HG03442 (cell line): Measurements from ENCODE around the gene CCDC127.
A peak's percentile ranks its signal among the peaks of the same experiment; 100 is the strongest.
"Not testable (repeated sequence)": the region's sequence is repeated elsewhere in the genome, so short reads cannot be mapped to it uniquely, and the experiment has no call there.

Source experiments
- ATAC-seq: cut with Tn5 transposase; IDR thresholded peaks from one replicate; pipeline ENCODE4 v1.9.1; 2021; ENCODE audit warnings: mild to moderate bottlenecking, moderate library complexity; ENCODE audit not compliant: unreplicated experiment

CCDC127 gene

GRCh38 chr5:234450-234849 lies 16.5 kb upstream of the CCDC127 start:
- ATAC-seq, result no peak

GRCh38 chr5:233426-233825 lies 15.5 kb upstream of the CCDC127 start:
- not testable (repeated sequence) for ATAC-seq

- ATAC-seq, result no peak
Measured at GRCh38 chr5:231661-232060, 13.7 kb upstream of the CCDC127 start.

GRCh38 chr5:230711-231110 lies 12.8 kb upstream of the CCDC127 start:
- no peak for ATAC-seq

- ATAC-seq, result no peak
Measured at GRCh38 chr5:228886-229285, 10.9 kb upstream of the CCDC127 start.

GRCh38 chr5:227375-227774 lies 9.4 kb upstream of the CCDC127 start:
- not testable (repeated sequence) for ATAC-seq

- no peak for ATAC-seq
Measured at GRCh38 chr5:225334-225733, 7.4 kb upstream of the CCDC127 start.

GRCh38 chr5:223791-224190 lies 5.8 kb upstream of the CCDC127 start:
- ATAC-seq, result no peak

GRCh38 chr5:222951-223715 lies 5.2 kb upstream of the CCDC127 start:
- ATAC-seq, result not testable (repeated sequence)

- no peak for ATAC-seq
Measured at GRCh38 chr5:219991-220390, 2.0 kb upstream of the CCDC127 start.

- no peak for ATAC-seq
Measured at GRCh38 chr5:219460-219863, 1.5 kb upstream of the CCDC127 start.

GRCh38 chr5:218457-219291 lies 721 bp upstream of the CCDC127 start:
- ATAC-seq, result peak; percentile 20

- ATAC-seq, result not testable (repeated sequence)
Measured at GRCh38 chr5:216076-216475, 1.9 kb downstream of the CCDC127 start.

- ATAC-seq, result not testable (repeated sequence)
Measured at GRCh38 chr5:215256-215655, 2.7 kb downstream of the CCDC127 start.

- no peak for ATAC-seq
Measured at GRCh38 chr5:213803-214395, 4.1 kb downstream of the CCDC127 start.

- ATAC-seq, result no peak
Measured at GRCh38 chr5:208449-209114, 9.4 kb downstream of the CCDC127 start.

- ATAC-seq, result no peak
Measured at GRCh38 chr5:207599-207998, 10.4 kb downstream of the CCDC127 start.

- ATAC-seq, result no peak
Measured at GRCh38 chr5:206927-207536, 10.9 kb downstream of the CCDC127 start.

GRCh38 chr5:206406-206805 lies 11.5 kb downstream of the CCDC127 start:
- no peak for ATAC-seq

- ATAC-seq, result no peak
Measured at GRCh38 chr5:204966-205670, 12.8 kb downstream of the CCDC127 start.
